ENCODE results near the gene SNRPN.

DNA sequence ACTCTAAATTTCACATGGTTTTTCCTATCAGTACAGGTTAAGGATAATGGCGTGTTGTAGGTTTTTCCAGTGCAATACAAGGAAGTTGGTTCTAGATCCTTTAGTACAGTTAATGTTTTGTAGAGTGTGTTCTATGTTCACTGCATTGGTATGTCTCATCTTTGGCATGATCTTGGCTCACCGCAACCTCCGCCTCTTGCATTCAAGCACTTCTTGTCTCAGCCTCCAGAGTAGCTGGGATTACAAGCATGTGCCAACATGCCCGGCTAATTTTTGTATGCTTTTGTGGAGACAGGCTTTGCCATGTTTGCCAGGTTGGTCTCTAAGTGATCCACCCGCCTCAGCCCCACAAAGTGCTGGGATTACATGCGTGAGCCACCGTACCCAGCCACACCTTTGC lies 30.4 kb downstream of the SNRPN start:
- TF ChIP-seq, protein P1, sequence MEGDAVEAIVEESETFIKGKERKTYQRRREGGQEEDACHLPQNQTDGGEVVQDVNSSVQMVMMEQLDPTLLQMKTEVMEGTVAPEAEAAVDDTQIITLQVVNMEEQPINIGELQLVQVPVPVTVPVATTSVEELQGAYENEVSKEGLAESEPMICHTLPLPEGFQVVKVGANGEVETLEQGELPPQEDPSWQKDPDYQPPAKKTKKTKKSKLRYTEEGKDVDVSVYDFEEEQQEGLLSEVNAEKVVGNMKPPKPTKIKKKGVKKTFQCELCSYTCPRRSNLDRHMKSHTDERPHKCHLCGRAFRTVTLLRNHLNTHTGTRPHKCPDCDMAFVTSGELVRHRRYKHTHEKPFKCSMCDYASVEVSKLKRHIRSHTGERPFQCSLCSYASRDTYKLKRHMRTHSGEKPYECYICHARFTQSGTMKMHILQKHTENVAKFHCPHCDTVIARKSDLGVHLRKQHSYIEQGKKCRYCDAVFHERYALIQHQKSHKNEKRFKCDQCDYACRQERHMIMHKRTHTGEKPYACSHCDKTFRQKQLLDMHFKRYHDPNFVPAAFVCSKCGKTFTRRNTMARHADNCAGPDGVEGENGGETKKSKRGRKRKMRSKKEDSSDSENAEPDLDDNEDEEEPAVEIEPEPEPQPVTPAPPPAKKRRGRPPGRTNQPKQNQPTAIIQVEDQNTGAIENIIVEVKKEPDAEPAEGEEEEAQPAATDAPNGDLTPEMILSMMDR (IDR thresholded peaks at IDR 0.05), result no peak
- TF ChIP-seq POLR2A (IDR thresholded peaks at IDR 0.05) (no peak), POLR2AphosphoS5 (IDR thresholded peaks at IDR 0.05) (no peak), EP300 (IDR thresholded peaks at IDR 0.05) (no peak)
